Caco-2 (cell line): Measurements from ENCODE around the gene RNPS1. TPM values are rescaled to one million over a fixed set of nuclear protein-coding genes. Genes with fewer than 3 reads are reported as not detected.

ENCODE experiments used
- BruUV-seq: library from RNA; stranded (reverse); fragments of 400-500 nt; replicated peaks from 2 replicates; lab custom pipeline; 2021; lab: Mats Ljungman, UMichigan
- CTCF ChIA-PET: fragments of 300-600 bp; sonication (Branson Sonifier 250); formaldehyde crosslinking; loops from one replicate; lab custom pipeline; 2022; ENCODE audit warnings: antibody characterized with exemption; lab: Charles Lee
- POLR2A ChIA-PET: fragments of 300-600 bp; sonication (Branson Sonifier 250); formaldehyde crosslinking; loops from one replicate; lab custom pipeline; 2022; ENCODE audit warnings: antibody characterized with exemption; lab: Charles Lee
- DNase-seq, 2 experiments: peaks; one replicate each; pipeline versions ENCODE4 v3.0.0 to v3.0.0-alpha.2; 2020 to 2022
- H3K27me3 ChIP-seq: replicated peaks from 2 replicates; pipeline ENCODE4 v1.6.0; 2011; ENCODE audit warnings: low read length; ENCODE audit not compliant: control insufficient read depth, insufficient read depth
- H3K36me3 ChIP-seq: 2 replicates; pipeline ENCODE4 v1.5.1; 2011; ENCODE audit warnings: low read length; ENCODE audit not compliant: control insufficient read depth, insufficient read depth
- H3K4me1 ChIP-seq: fragments of 250-450 bp; sonication (Bioruptor Pico); 2 replicates; pipeline ENCODE4 v1.5.1; 2020; ENCODE audit warnings: mild to moderate bottlenecking
- H3K4me3 ChIP-seq: 2 replicates; pipeline ENCODE4 v1.5.1; 2011; ENCODE audit warnings: low read depth, mild to moderate bottlenecking, control low read depth, low read length
- H3K9me3 ChIP-seq: fragments of 250-450 bp; sonication (Bioruptor Pico); 2 replicates; pipeline ENCODE4 v1.5.1; 2020; ENCODE audit warnings: mild to moderate bottlenecking, moderate library complexity
- H3K27ac Mint-ChIP-seq: one replicate; pipeline ENCODE4 v1.8.0; 2022; ENCODE audit warnings: mixed read lengths; ENCODE audit not compliant: unreplicated experiment
- H3K27me3 Mint-ChIP-seq: one replicate; pipeline ENCODE4 v1.8.0; 2022; ENCODE audit warnings: mixed read lengths; ENCODE audit not compliant: insufficient read depth, unreplicated experiment
- H3K36me3 Mint-ChIP-seq: one replicate; pipeline ENCODE4 v1.8.0; 2022; ENCODE audit warnings: mild to moderate bottlenecking, mixed read lengths; ENCODE audit not compliant: insufficient read depth, unreplicated experiment
- H3K4me1 Mint-ChIP-seq: one replicate; pipeline ENCODE4 v1.8.0; 2022; ENCODE audit warnings: low read depth, mixed read lengths; ENCODE audit not compliant: unreplicated experiment
- H3K4me3 Mint-ChIP-seq: one replicate; pipeline ENCODE4 v1.8.0; 2022; ENCODE audit warnings: mild to moderate bottlenecking, moderate library complexity, mixed read lengths; ENCODE audit not compliant: unreplicated experiment
- H3K9me3 Mint-ChIP-seq: one replicate; pipeline ENCODE4 v1.8.0; 2022; ENCODE audit warnings: mixed read lengths; ENCODE audit not compliant: unreplicated experiment
- intact Hi-C: fragments of 100-400 bp; cut with micrococcal nuclease; formaldehyde crosslinking; loops from one replicate; pipeline ENCODE4 v1.10.0; 2022; ENCODE audit not compliant: unreplicated experiment
- total RNA-seq: library from RNA; stranded (reverse); gene quantifications from 2 replicates; pipeline ENCODE4 v1.2.3, GENCODE V29; 2022
- TF ChIP-seq, protein P1 (sequence below), 2 experiments: fragments of 200-600 bp in 1 of 2; IDR thresholded peaks; 1 replicate in 1 of 2; 2 replicates in 1 of 2; pipeline versions ENCODE4 v1.5.1 to v1.8.0; 2011 to 2022; ENCODE audit warnings: antibody characterized with exemption in 1 of 2, control low read depth in 1 of 2, inconsistent platforms in 1 of 2, low read depth in 1 of 2, low read length in 1 of 2, mild to moderate bottlenecking in 1 of 2, moderate library complexity in 1 of 2; ENCODE audit not compliant: insufficient read depth in 1 of 2, severe bottlenecking in 1 of 2, unreplicated experiment in 1 of 2

RNPS1 gene
- total RNA-seq, 1 experiment from 2014 or later: 210 TPM

DNA sequence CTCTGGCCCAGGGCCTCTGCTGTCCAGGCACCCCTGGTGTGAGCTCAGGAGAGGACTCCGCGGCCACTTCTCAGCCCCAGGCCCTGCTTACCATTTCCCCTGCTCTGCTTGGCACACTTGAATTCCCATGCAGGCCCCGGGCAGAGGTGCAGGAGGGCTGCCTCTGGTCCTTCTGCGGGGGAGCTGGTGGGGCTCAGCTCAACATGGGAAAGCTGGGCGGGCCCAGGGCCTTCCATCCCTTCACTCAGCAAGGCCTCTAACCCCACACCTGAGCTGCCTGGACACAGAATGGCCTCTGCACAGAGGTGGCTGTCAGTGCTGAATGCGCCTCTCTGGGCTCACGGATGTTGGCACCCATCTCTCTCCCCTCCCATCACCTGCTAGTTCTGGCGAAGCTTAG is 12.5 kb upstream of the RNPS1 start:
- H3K9me3 Mint-ChIP-seq: no peaks in the 10 kb centered on the region
- CTCF ChIA-PET: no interaction called here
- no peak overlapping the region for H3K27ac Mint-ChIP-seq
- peaks cover 3% of the 10 kb centered on the region for H3K27me3 Mint-ChIP-seq
- Histone ChIP-seq H3K4me1 (no peaks in the 10 kb centered on the region), H3K9me3 (no peaks in the 10 kb centered on the region), H3K27me3 (no peaks in the 10 kb centered on the region), H3K36me3 (no peaks in the 10 kb centered on the region), H3K4me3 (no peak overlapping the region)
- DNase-seq: no peak
- H3K4me3 Mint-ChIP-seq: no peak overlapping the region
- no peaks in the 10 kb centered on the region for H3K4me1 Mint-ChIP-seq
- H3K36me3 Mint-ChIP-seq: peaks cover 6% of the 10 kb centered on the region
- intact Hi-C loops: no loop called here
- POLR2A ChIA-PET: interaction anchor here (0.8 kb wide), 1 partner anchor 29 kb away, joined by 3 read pairs; the partner anchor contains the start of gene ECI1
- TF ChIP-seq, protein P1, sequence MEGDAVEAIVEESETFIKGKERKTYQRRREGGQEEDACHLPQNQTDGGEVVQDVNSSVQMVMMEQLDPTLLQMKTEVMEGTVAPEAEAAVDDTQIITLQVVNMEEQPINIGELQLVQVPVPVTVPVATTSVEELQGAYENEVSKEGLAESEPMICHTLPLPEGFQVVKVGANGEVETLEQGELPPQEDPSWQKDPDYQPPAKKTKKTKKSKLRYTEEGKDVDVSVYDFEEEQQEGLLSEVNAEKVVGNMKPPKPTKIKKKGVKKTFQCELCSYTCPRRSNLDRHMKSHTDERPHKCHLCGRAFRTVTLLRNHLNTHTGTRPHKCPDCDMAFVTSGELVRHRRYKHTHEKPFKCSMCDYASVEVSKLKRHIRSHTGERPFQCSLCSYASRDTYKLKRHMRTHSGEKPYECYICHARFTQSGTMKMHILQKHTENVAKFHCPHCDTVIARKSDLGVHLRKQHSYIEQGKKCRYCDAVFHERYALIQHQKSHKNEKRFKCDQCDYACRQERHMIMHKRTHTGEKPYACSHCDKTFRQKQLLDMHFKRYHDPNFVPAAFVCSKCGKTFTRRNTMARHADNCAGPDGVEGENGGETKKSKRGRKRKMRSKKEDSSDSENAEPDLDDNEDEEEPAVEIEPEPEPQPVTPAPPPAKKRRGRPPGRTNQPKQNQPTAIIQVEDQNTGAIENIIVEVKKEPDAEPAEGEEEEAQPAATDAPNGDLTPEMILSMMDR (IDR thresholded peaks at IDR 0.05; ENCODE audit: insufficient read depth in 1 of 2, low read depth in 1 of 2, low read length in 1 of 2, severe bottlenecking in 1 of 2, unreplicated experiment in 1 of 2): no peak
- BruUV-seq: no TSS peak

DNA sequence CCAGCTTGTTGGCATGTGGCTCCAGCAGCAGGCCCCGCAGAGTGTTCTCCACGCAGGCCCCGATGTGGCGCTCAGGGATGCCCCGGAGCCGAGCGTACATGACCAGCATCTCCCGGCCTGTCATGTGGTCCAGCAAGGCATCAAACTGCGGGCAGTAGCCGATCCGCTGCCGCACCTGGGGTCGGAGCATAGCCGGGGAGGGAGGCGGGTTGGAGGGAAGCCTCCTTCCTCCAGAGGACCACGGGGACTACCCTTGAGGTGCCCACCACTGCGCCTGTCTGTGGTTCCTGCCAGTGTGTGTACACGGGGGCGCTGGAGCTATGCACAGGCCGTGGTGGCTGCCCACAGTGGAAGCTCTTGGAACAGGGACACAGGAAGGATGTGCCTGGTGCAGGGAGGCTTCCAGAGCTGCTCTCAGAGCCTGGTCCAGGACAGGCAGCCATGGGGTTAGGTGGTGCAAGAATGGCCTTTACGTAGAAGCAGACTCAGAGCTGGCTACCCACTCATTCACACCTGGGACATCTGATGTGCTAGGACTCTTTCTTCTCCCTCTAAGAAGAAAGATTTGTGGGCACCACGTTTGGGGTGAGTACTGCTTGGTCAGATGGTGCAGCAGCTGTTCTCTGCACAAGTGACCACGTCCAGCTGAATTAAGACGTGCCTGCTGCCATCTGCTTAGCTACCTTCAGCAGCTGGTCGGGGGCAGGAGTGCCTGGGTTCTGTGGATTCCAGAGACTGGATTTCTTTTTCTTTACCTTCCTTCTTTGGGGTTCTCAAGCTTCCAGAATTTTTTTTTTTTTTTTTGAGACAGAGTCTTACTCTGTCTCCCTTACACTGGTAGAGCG is 11.3 kb upstream of the RNPS1 start:
- ChIA-PET POLR2A (interaction anchor here (0.5 kb wide), 1 partner anchor 27 kb away, joined by 3 read pairs; no protein-coding TSS in a partner anchor), CTCF (interaction anchor here (1.1 kb wide), 1 partner anchor 10 kb away, joined by 4 read pairs; no protein-coding TSS in a partner anchor)
- H3K36me3 Mint-ChIP-seq: peaks cover 6% of the 10 kb centered on the region
- intact Hi-C loops: no loop called here
- no peak for DNase-seq
- Histone ChIP-seq H3K27me3 (no peaks in the 10 kb centered on the region), H3K9me3 (no peaks in the 10 kb centered on the region), H3K4me1 (no peaks in the 10 kb centered on the region), H3K36me3 (no peaks in the 10 kb centered on the region), H3K4me3 (no peak overlapping the region)
- H3K4me3 Mint-ChIP-seq: no peak overlapping the region
- BruUV-seq: no TSS peak
- H3K27ac Mint-ChIP-seq: no peak overlapping the region
- TF ChIP-seq, protein P1 (IDR thresholded peaks at IDR 0.05; ENCODE audit: insufficient read depth in 1 of 2, low read depth in 1 of 2, low read length in 1 of 2, severe bottlenecking in 1 of 2, unreplicated experiment in 1 of 2): no peak
- H3K9me3 Mint-ChIP-seq: no peaks in the 10 kb centered on the region
- H3K4me1 Mint-ChIP-seq: no peaks in the 10 kb centered on the region
- H3K27me3 Mint-ChIP-seq: peaks cover 3% of the 10 kb centered on the region

DNA sequence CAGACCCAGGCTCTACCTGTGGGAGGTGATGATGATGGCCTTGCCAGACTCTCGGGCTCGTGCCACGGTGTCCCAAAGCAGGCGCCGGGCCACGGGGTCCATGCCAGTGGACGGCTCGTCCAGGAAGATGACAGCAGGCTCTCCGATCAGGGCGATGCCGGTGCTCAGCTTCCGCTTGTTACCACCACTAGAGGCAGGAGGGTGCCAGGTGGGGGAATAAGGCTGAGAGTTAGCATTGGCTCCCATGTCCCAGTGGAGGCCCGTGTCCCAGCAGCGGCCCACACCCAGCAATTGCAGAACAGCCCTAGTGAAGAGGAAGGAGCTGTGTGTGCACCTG is 10.3 kb upstream of the RNPS1 start:
- no TSS peak for BruUV-seq
- POLR2A ChIA-PET: no interaction called here

More for the DNA sequence above, 10.3 kb upstream of the RNPS1 start:
- Histone ChIP-seq H3K4me1 (no peaks in the 10 kb centered on the region), H3K9me3 (no peaks in the 10 kb centered on the region), H3K4me3 (no peak overlapping the region), H3K27me3 (no peaks in the 10 kb centered on the region), H3K36me3 (no peaks in the 10 kb centered on the region)
- intact Hi-C loops: no loop called here
- H3K4me3 Mint-ChIP-seq: no peak overlapping the region
- peaks cover 6% of the 10 kb centered on the region for H3K36me3 Mint-ChIP-seq
- CTCF ChIA-PET: no interaction called here
- DNase-seq: peak in 1 of 2 experiments; percentile 21
- TF ChIP-seq, protein P1 (IDR thresholded peaks at IDR 0.05; ENCODE audit: insufficient read depth in 1 of 2, low read depth in 1 of 2, low read length in 1 of 2, severe bottlenecking in 1 of 2, unreplicated experiment in 1 of 2): peak in 1 of 2 experiments; percentile 19
- no peaks in the 10 kb centered on the region for H3K4me1 Mint-ChIP-seq
- no peak overlapping the region for H3K27ac Mint-ChIP-seq
- H3K9me3 Mint-ChIP-seq: no peaks in the 10 kb centered on the region
- H3K27me3 Mint-ChIP-seq: peaks cover 3% of the 10 kb centered on the region
